ENCODE results near the gene KLHL29. TPM values are rescaled to one million over a fixed set of nuclear protein-coding genes. Genes with fewer than 3 reads are reported as not detected.

The KLHL29 gene
- total and polyA plus RNA-seq, 2 of the 13 experiments (the other 11 are each of a cell fraction or from before 2014, with no cell fraction given), result 0.01 TPM; not detected in 1

DNA sequence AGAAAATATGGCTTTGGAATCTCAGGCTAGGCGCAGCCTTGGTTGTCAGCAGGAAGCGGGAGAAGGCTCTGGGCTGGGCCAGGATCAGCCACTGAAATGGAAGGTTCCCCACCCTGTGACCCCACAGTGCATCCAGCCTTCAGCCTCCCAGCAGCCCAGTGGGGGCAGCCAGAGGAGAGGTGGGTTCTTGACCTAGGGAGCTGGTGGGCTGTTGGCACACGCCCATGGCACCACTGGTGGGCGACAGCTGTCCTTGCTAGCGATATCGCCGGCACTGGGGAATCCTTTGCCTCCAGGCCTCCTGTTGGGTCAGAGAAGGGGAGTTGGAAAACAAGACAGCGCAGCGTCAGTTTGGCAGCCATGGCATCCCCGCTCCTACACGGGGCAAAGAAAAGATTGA is 92.4 kb downstream of the KLHL29 start:
- no peaks in the 10 kb centered on the region for H3K4me1 ChIP-seq (ENCODE audit: insufficient read depth, low read length)
- intact Hi-C loops (cut with micrococcal nuclease; ENCODE audit: unreplicated experiment), result no loop called here
- FAIRE-seq (no peak), DNase-seq (ENCODE audit: low spot score) (no peak), ATAC-seq (no peak; the same call in 2 of the 3 replicates)
- H3K9me3 ChIP-seq (ENCODE audit: low read length), result no peaks in the 10 kb centered on the region
- H3K79me2 ChIP-seq (ENCODE audit: insufficient read depth, low read length), result no peaks in the 10 kb centered on the region
- no peak overlapping the region for H3K4me2 ChIP-seq (ENCODE audit: low read depth, low read length)
- no peak overlapping the region for H3K4me3 ChIP-seq (replicated peaks in 1 of 3; ENCODE audit: insufficient read depth in 1 of 3, low read depth in 2 of 3, low read length in 3 of 3)
- no peak overlapping the region for H2AFZ ChIP-seq (ENCODE audit: low read length)
- no peak overlapping the region for H3K27ac ChIP-seq (ENCODE audit: extremely low read length, insufficient read depth, low read length)
- no peaks in the 10 kb centered on the region for H3K36me3 ChIP-seq (replicated peaks in 1 of 2; ENCODE audit: control insufficient read depth in 1 of 2, insufficient read depth in 2 of 2, low read length in 2 of 2)
- WGBS (ENCODE audit: low lambda C conversion rate), result 59% methylated on average over 11 of the region's 11 CpGs
- in situ Hi-C loops (cut with HindIII; ENCODE audit: extremely low pct_ligation_motif_present, low pct_unique_long_range_greater_than_20kb), result no loop called here
- no peak overlapping the region for H3K9ac ChIP-seq (ENCODE audit: insufficient read depth, low read depth, low read length)
- H3K27me3 ChIP-seq (ENCODE audit: control insufficient read depth in 1 of 2, insufficient read depth in 2 of 2, low read length in 2 of 2), result peaks cover 0 to 11% of the 10 kb centered on the region in 2 experiments; a peak in 2 of 5 replicates
- POLR2A ChIA-PET, result no interaction called here
- BruUV-seq (replicated peaks), result no TSS peak
- H4K20me1 ChIP-seq (ENCODE audit: insufficient read depth, low read length), result no peaks in the 10 kb centered on the region
- CTCF ChIA-PET (ENCODE audit: low intra/inter-chr PET ratio, low total read pairs), result no interaction called here
- TF ChIP-seq, protein P1, sequence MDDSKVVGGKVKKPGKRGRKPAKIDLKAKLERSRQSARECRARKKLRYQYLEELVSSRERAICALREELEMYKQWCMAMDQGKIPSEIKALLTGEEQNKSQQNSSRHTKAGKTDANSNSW (CRISPR knock-in tag; IDR thresholded peaks at IDR 0.05; ENCODE audit: borderline replicate concordance), result no peak
- TF ChIP-seq, protein P2, sequence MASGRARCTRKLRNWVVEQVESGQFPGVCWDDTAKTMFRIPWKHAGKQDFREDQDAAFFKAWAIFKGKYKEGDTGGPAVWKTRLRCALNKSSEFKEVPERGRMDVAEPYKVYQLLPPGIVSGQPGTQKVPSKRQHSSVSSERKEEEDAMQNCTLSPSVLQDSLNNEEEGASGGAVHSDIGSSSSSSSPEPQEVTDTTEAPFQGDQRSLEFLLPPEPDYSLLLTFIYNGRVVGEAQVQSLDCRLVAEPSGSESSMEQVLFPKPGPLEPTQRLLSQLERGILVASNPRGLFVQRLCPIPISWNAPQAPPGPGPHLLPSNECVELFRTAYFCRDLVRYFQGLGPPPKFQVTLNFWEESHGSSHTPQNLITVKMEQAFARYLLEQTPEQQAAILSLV (CRISPR knock-in tag; IDR thresholded peaks at IDR 0.05; ENCODE audit: borderline replicate concordance), result no peak
- TF ChIP-seq, protein P3, sequence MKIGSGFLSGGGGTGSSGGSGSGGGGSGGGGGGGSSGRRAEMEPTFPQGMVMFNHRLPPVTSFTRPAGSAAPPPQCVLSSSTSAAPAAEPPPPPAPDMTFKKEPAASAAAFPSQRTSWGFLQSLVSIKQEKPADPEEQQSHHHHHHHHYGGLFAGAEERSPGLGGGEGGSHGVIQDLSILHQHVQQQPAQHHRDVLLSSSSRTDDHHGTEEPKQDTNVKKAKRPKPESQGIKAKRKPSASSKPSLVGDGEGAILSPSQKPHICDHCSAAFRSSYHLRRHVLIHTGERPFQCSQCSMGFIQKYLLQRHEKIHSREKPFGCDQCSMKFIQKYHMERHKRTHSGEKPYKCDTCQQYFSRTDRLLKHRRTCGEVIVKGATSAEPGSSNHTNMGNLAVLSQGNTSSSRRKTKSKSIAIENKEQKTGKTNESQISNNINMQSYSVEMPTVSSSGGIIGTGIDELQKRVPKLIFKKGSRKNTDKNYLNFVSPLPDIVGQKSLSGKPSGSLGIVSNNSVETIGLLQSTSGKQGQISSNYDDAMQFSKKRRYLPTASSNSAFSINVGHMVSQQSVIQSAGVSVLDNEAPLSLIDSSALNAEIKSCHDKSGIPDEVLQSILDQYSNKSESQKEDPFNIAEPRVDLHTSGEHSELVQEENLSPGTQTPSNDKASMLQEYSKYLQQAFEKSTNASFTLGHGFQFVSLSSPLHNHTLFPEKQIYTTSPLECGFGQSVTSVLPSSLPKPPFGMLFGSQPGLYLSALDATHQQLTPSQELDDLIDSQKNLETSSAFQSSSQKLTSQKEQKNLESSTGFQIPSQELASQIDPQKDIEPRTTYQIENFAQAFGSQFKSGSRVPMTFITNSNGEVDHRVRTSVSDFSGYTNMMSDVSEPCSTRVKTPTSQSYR (CRISPR knock-in tag; IDR thresholded peaks at IDR 0.05; ENCODE audit: borderline replicate concordance), result no peak
- TF ChIP-seq, protein P4, sequence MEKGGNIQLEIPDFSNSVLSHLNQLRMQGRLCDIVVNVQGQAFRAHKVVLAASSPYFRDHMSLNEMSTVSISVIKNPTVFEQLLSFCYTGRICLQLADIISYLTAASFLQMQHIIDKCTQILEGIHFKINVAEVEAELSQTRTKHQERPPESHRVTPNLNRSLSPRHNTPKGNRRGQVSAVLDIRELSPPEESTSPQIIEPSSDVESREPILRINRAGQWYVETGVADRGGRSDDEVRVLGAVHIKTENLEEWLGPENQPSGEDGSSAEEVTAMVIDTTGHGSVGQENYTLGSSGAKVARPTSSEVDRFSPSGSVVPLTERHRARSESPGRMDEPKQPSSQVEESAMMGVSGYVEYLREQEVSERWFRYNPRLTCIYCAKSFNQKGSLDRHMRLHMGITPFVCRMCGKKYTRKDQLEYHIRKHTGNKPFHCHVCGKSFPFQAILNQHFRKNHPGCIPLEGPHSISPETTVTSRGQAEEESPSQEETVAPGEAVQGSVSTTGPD (CRISPR knock-in tag; IDR thresholded peaks at IDR 0.05), result no peak
- TF ChIP-seq GLI4 (CRISPR knock-in tag; IDR thresholded peaks at IDR 0.05; ENCODE audit: borderline replicate concordance), result no peak
- TF ChIP-seq, protein P5, sequence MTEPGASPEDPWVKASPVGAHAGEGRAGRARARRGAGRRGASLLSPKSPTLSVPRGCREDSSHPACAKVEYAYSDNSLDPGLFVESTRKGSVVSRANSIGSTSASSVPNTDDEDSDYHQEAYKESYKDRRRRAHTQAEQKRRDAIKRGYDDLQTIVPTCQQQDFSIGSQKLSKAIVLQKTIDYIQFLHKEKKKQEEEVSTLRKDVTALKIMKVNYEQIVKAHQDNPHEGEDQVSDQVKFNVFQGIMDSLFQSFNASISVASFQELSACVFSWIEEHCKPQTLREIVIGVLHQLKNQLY (CRISPR knock-in tag; IDR thresholded peaks at IDR 0.05), result no peak
- no peak for TF ChIP-seq ZNF350 (CRISPR knock-in tag; IDR thresholded peaks at IDR 0.05; ENCODE audit: borderline replicate concordance, low read depth)
- TF ChIP-seq ZNF891 (CRISPR knock-in tag; IDR thresholded peaks at IDR 0.05), result no peak
- no peak for TF ChIP-seq SIX4 (CRISPR knock-in tag; IDR thresholded peaks at IDR 0.05)
- TF ChIP-seq ARNT2 (CRISPR knock-in tag; IDR thresholded peaks at IDR 0.05; ENCODE audit: low read depth), result no peak
- TF ChIP-seq TFE3 (CRISPR knock-in tag; IDR thresholded peaks at IDR 0.05), result no peak
- TF ChIP-seq MTF1 (CRISPR knock-in tag; IDR thresholded peaks at IDR 0.05), result no peak
- no peak for TF ChIP-seq GABPB1 (CRISPR knock-in tag; IDR thresholded peaks at IDR 0.05)
- TF ChIP-seq ZNF652 (CRISPR knock-in tag; IDR thresholded peaks at IDR 0.05; ENCODE audit: borderline replicate concordance, low read depth), result no peak
- no peak for TF ChIP-seq AGO1 (IDR thresholded peaks at IDR 0.05; ENCODE audit: low read depth, low read length, poor library complexity, severe bottlenecking)
- TF ChIP-seq SUZ12 (IDR thresholded peaks at IDR 0.05; ENCODE audit: low read depth, low read length), result no peak
- TF ChIP-seq ZNF446 (CRISPR knock-in tag; IDR thresholded peaks at IDR 0.05), result no peak
- no peak for TF ChIP-seq ZNF747 (CRISPR knock-in tag; IDR thresholded peaks at IDR 0.05; ENCODE audit: borderline replicate concordance)

Data from HepG2 (cell line).